SK-N-SH treated with all-trans-retinoic acid at 6 μM for 48 hours (cell line): ENCODE measurements around the gene SMYD3.
A peak's percentile ranks its signal among the peaks of the same experiment; 100 is the strongest.

Experiments
- ATAC-seq: fragments of 200-7000 bp; cut with Tn5 transposase; 3 replicates; pipeline ENCODE4 v1.9.1; 2020; ENCODE audit warnings: mild to moderate bottlenecking, moderate library complexity
- ARNTL ChIP-seq: fragments of 450-650 bp; formaldehyde crosslinking; IDR thresholded peaks from 2 replicates; pipeline ENCODE4 v1.5.0; 2020; ENCODE audit warnings: low read depth, mild to moderate bottlenecking, moderate library complexity, borderline replicate concordance
- BACH2 ChIP-seq: fragments of 250-450 bp; sonication (Bioruptor Pico); IDR thresholded peaks from 2 replicates; pipeline ENCODE4 v1.9.0; 2021; ENCODE audit warnings: mild to moderate bottlenecking, borderline replicate concordance
- CREB5 ChIP-seq: fragments of 250-450 bp; sonication (Bioruptor Pico); IDR thresholded peaks from 2 replicates; pipeline ENCODE4 v1.5.1; 2020; ENCODE audit warnings: low read depth, mild to moderate bottlenecking, moderate library complexity
- CSDC2 ChIP-seq: fragments of 250-450 bp; sonication (Bioruptor Pico); IDR thresholded peaks from 2 replicates; pipeline ENCODE4 v1.5.0; 2020; ENCODE audit warnings: mild to moderate bottlenecking, moderate library complexity
- CSRNP3 ChIP-seq: fragments of 250-450 bp; sonication (Bioruptor Pico); IDR thresholded peaks from 2 replicates; pipeline ENCODE4 v1.5.1; 2021; ENCODE audit warnings: mild to moderate bottlenecking, moderate library complexity
- GLIS3 ChIP-seq: fragments of 250-450 bp; sonication (Bioruptor Pico); IDR thresholded peaks from 2 replicates; pipeline ENCODE4 v1.5.0; 2020; ENCODE audit warnings: mild to moderate bottlenecking, moderate library complexity
- ISL1 ChIP-seq: fragments of 250-450 bp; sonication (Bioruptor Pico); IDR thresholded peaks from 2 replicates; pipeline ENCODE4 v2.1.2; 2022; ENCODE audit warnings: mild to moderate bottlenecking, moderate library complexity
- PATZ1 ChIP-seq: fragments of 250-450 bp; sonication (Bioruptor Pico); IDR thresholded peaks from 2 replicates; pipeline ENCODE4 v1.8.0; 2020; ENCODE audit warnings: mild to moderate bottlenecking, moderate library complexity, borderline replicate concordance
- POU6F1 ChIP-seq: fragments of 250-450 bp; sonication (Bioruptor Pico); IDR thresholded peaks from 2 replicates; pipeline ENCODE4 v1.8.0; 2021; ENCODE audit warnings: low read depth, mild to moderate bottlenecking, moderate library complexity, borderline replicate concordance
- PPARA ChIP-seq: fragments of 250-450 bp; sonication (Bioruptor Pico); IDR thresholded peaks from 2 replicates; pipeline ENCODE4 v1.5.0; 2020; ENCODE audit warnings: mild to moderate bottlenecking, borderline replicate concordance
- RARB ChIP-seq: fragments of 250-450 bp; sonication (Bioruptor Pico); IDR thresholded peaks from 2 replicates; pipeline ENCODE4 v1.8.0; 2021; ENCODE audit warnings: mild to moderate bottlenecking, moderate library complexity
- SNAI2 ChIP-seq: fragments of 250-450 bp; sonication (Bioruptor Pico); IDR thresholded peaks from 2 replicates; pipeline ENCODE4 v1.5.0; 2020; ENCODE audit warnings: mild to moderate bottlenecking, moderate library complexity
- TOX ChIP-seq: fragments of 250-450 bp; sonication (Bioruptor Pico); IDR thresholded peaks from 2 replicates; pipeline ENCODE4 v1.8.0; 2021; ENCODE audit warnings: mild to moderate bottlenecking, moderate library complexity, borderline replicate concordance
- TSHZ2 ChIP-seq: fragments of 250-450 bp; sonication (Bioruptor Pico); IDR thresholded peaks from 2 replicates; pipeline ENCODE4 v1.5.0; 2020; ENCODE audit warnings: mild to moderate bottlenecking, moderate library complexity
- ZC3H10 ChIP-seq: fragments of 250-450 bp; sonication (Bioruptor Pico); IDR thresholded peaks from 2 replicates; pipeline ENCODE4 v1.5.1; 2021; ENCODE audit warnings: mild to moderate bottlenecking, moderate library complexity
- ZFP3 ChIP-seq: fragments of 250-450 bp; sonication (Bioruptor Pico); IDR thresholded peaks from 2 replicates; pipeline ENCODE4 v1.5.0; 2020; ENCODE audit warnings: mild to moderate bottlenecking, moderate library complexity
- ZFP30 ChIP-seq: fragments of 450-650 bp; formaldehyde crosslinking; IDR thresholded peaks from 2 replicates; pipeline ENCODE4 v1.5.0; 2022; ENCODE audit warnings: mild to moderate bottlenecking, moderate library complexity
- ZNF565 ChIP-seq: fragments of 450-650 bp; formaldehyde crosslinking; conservative IDR thresholded peaks from 2 replicates; pipeline ENCODE4 v1.5.0; 2020; ENCODE audit warnings: low read depth, mild to moderate bottlenecking, moderate library complexity
- ZNF70 ChIP-seq: fragments of 450-650 bp; formaldehyde crosslinking; IDR thresholded peaks from 2 replicates; pipeline ENCODE4 v1.5.0; 2020; ENCODE audit warnings: mild to moderate bottlenecking, moderate library complexity
- ZNF8 ChIP-seq: fragments of 450-650 bp; formaldehyde crosslinking; IDR thresholded peaks from 2 replicates; pipeline ENCODE4 v1.5.0; 2020; ENCODE audit warnings: mild to moderate bottlenecking, moderate library complexity

The SMYD3 gene

GRCh38 chr1:246144931-246145330, 362.1 kb downstream of the SMYD3 start:
- no peak for TF ChIP-seq TSHZ2 (CRISPR knock-in tag)
- no peak for TF ChIP-seq ZC3H10
- ATAC-seq: no peak

- no peak for TF ChIP-seq ARNTL (CRISPR knock-in tag)
- no peak for TF ChIP-seq ZNF565
- no peak for TF ChIP-seq ZNF8 (CRISPR knock-in tag)
- TF ChIP-seq RARB (CRISPR knock-in tag): peak; percentile 50; the same call in 1 of the 2 replicates
- TF ChIP-seq CSRNP3 (CRISPR knock-in tag): no peak
- TF ChIP-seq ISL1 (CRISPR knock-in tag): no peak
- TF ChIP-seq ZFP3 (CRISPR knock-in tag): no peak
- no peak for TF ChIP-seq GLIS3 (CRISPR knock-in tag)
- no peak for TF ChIP-seq ZNF70 (CRISPR knock-in tag)
- no peak for TF ChIP-seq SNAI2 (CRISPR knock-in tag)
- TF ChIP-seq BACH2 (CRISPR knock-in tag): no peak
- peak; percentile 68; the same call in 1 of the 2 replicates for TF ChIP-seq TOX
- no peak for TF ChIP-seq ZFP30 (CRISPR knock-in tag)
- TF ChIP-seq ZC3H10: 0 out of 2 replicates have a peak, but pooled peaks have one; percentile 13
- TF ChIP-seq CREB5 (CRISPR knock-in tag): no peak
- peak; percentile 90 for ATAC-seq
These were observed 364.7 kb downstream of the SMYD3 start for GRCh38 chr1:246142320-246142893.

GRCh38 chr1:246141306-246141705, 365.8 kb downstream of the SMYD3 start:
- no peak for TF ChIP-seq TSHZ2 (CRISPR knock-in tag)
- no peak for TF ChIP-seq ZFP3 (CRISPR knock-in tag)
- no peak for TF ChIP-seq TOX
- TF ChIP-seq POU6F1 (CRISPR knock-in tag): no peak
- no peak for TF ChIP-seq ZNF565
- no peak for TF ChIP-seq SNAI2 (CRISPR knock-in tag)
- TF ChIP-seq PATZ1: no peak
- TF ChIP-seq GLIS3 (CRISPR knock-in tag): no peak
- no peak for TF ChIP-seq CSRNP3 (CRISPR knock-in tag)
- TF ChIP-seq BACH2 (CRISPR knock-in tag): no peak
- TF ChIP-seq ZC3H10: no peak
- TF ChIP-seq PPARA: no peak
- TF ChIP-seq CREB5 (CRISPR knock-in tag): no peak
- TF ChIP-seq ZNF70 (CRISPR knock-in tag): no peak
- TF ChIP-seq CSDC2 (CRISPR knock-in tag): no peak
- no peak for ATAC-seq
